Measurements from ENCODE around the gene SEC14L5.

Gene SEC14L5

GRCh38 chr16:5054876-5055865 is 97.0 kb downstream of the SEC14L5 start:
- TF ChIP-seq POLR2A (IDR thresholded peaks at IDR 0.05; ENCODE audit: low read length) (no peak), GATA1 (IDR thresholded peaks at IDR 0.05; ENCODE audit: low read depth, low read length) (no peak)
- DNase-seq = no peak

GRCh38 chr16:5056352-5056751 is 98.2 kb downstream of the SEC14L5 start:
- DNase-seq = peak; percentile 86 to 89
- TF ChIP-seq GATA1 (IDR thresholded peaks at IDR 0.05; ENCODE audit: low read depth, low read length) = no peak
- TF ChIP-seq POLR2A (IDR thresholded peaks at IDR 0.05; ENCODE audit: low read length) = no peak

GRCh38 chr16:5058476-5058875 is 100.3 kb downstream of the SEC14L5 start:
- no peak for DNase-seq
- TF ChIP-seq POLR2A (IDR thresholded peaks at IDR 0.05; ENCODE audit: low read length) (no peak), GATA1 (IDR thresholded peaks at IDR 0.05; ENCODE audit: low read depth, low read length) (no peak)

- no peak for TF ChIP-seq POLR2A (IDR thresholded peaks at IDR 0.05; ENCODE audit: low read length)
- no peak for TF ChIP-seq GATA1 (IDR thresholded peaks at IDR 0.05; ENCODE audit: low read depth, low read length)
- DNase-seq = no peak
Observed at GRCh38 chr16:5059386-5060072, 101.4 kb downstream of the SEC14L5 start.

- no peak for TF ChIP-seq GATA1 (IDR thresholded peaks at IDR 0.05; ENCODE audit: low read depth, low read length)
- no peak for TF ChIP-seq POLR2A (IDR thresholded peaks at IDR 0.05; ENCODE audit: low read length)
- no peak for DNase-seq
Observed at GRCh38 chr16:5060073-5060641, 102.0 kb downstream of the SEC14L5 start.

- no peak for TF ChIP-seq POLR2A (IDR thresholded peaks at IDR 0.05; ENCODE audit: low read length)
- TF ChIP-seq GATA1 (IDR thresholded peaks at IDR 0.05; ENCODE audit: low read depth, low read length) = no peak
- DNase-seq = no peak
Observed at GRCh38 chr16:5062051-5062450, 103.9 kb downstream of the SEC14L5 start.

- TF ChIP-seq POLR2A (IDR thresholded peaks at IDR 0.05; ENCODE audit: low read length) (no peak), GATA1 (IDR thresholded peaks at IDR 0.05; ENCODE audit: low read depth, low read length) (no peak)
- DNase-seq = no peak
Observed at GRCh38 chr16:5062790-5063765, 104.9 kb downstream of the SEC14L5 start.

- TF ChIP-seq POLR2A (IDR thresholded peaks at IDR 0.05; ENCODE audit: low read length) = no peak
- TF ChIP-seq GATA1 (IDR thresholded peaks at IDR 0.05; ENCODE audit: low read depth, low read length) = no peak
Observed at GRCh38 chr16:5064915-5065314, 106.8 kb downstream of the SEC14L5 start.

GRCh38 chr16:5065326-5065725 is 107.2 kb downstream of the SEC14L5 start:
- DNase-seq = no peak
- no peak for TF ChIP-seq POLR2A (IDR thresholded peaks at IDR 0.05; ENCODE audit: low read length)
- no peak for TF ChIP-seq GATA1 (IDR thresholded peaks at IDR 0.05; ENCODE audit: low read depth, low read length)

More at GRCh38 chr16:5064915-5065314, 106.8 kb downstream of the SEC14L5 start:
- DNase-seq = no peak

GRCh38 chr16:5065813-5066212 is 107.7 kb downstream of the SEC14L5 start, which contains the start of gene C16orf89:
TSS of gene C16orf89 (minus strand) at chr16:5065956. CDS start at chr16:5065908, 48 bp downstream.
- no peak for DNase-seq
- TF ChIP-seq GATA1 (IDR thresholded peaks at IDR 0.05; ENCODE audit: low read depth, low read length) (no peak), POLR2A (IDR thresholded peaks at IDR 0.05; ENCODE audit: low read length) (no peak)

- TF ChIP-seq GATA1 (IDR thresholded peaks at IDR 0.05; ENCODE audit: low read depth, low read length) (no peak), POLR2A (IDR thresholded peaks at IDR 0.05; ENCODE audit: low read length) (no peak)
- DNase-seq = no peak
Observed at GRCh38 chr16:5066511-5066910, 108.4 kb downstream of the SEC14L5 start.
